ENCODE data around the gene OSR1.

DNA sequence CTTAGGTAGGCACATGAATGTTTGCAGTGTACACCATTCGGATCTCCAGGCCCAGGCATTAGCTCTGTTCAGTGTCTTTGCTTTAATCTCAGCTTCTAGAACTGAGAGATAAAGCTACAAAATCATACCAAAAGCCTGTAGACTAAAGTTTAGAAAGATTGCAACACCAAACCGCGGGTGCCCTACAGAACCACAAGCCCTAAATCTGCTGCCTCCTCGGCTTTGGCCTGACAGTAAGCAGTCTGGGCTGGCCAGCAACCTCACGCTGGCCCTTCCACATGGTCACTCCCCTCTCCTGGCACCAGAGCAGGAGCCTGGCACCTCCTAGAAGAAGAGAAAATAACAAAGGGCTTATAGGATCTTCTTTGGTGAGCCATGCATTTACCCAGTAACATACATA is 8.9 kb upstream of the OSR1 start:
- no peak for TF ChIP-seq POLR2AphosphoS5 (IDR thresholded peaks at IDR 0.05; ENCODE audit: low read depth, low read length)
- no peak for TF ChIP-seq POLR2A (IDR thresholded peaks at IDR 0.05; ENCODE audit: low read depth, low read length)
- TF ChIP-seq POU2F2 (IDR thresholded peaks at IDR 0.05; ENCODE audit: low read depth, low read length) = no peak
